GOT3 (cell line): Measurements from ENCODE around the gene METTL27.
A peak's percentile ranks its signal among the peaks of the same experiment; 100 is the strongest.
"Not testable (repeated sequence)": the region's sequence is repeated elsewhere in the genome, so short reads cannot be mapped to it uniquely, and the experiment has no call there.

Source experiments
- DNase-seq: peaks from one replicate; lab custom pipeline; 2025; ENCODE audit warnings: mixed read lengths; lab: John Stamatoyannopoulos, UW

METTL27 gene, protein sequence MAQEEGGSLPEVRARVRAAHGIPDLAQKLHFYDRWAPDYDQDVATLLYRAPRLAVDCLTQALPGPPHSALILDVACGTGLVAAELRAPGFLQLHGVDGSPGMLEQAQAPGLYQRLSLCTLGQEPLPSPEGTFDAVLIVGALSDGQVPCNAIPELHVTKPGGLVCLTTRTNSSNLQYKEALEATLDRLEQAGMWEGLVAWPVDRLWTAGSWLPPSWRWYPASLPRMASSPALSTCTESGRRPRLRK

DNA sequence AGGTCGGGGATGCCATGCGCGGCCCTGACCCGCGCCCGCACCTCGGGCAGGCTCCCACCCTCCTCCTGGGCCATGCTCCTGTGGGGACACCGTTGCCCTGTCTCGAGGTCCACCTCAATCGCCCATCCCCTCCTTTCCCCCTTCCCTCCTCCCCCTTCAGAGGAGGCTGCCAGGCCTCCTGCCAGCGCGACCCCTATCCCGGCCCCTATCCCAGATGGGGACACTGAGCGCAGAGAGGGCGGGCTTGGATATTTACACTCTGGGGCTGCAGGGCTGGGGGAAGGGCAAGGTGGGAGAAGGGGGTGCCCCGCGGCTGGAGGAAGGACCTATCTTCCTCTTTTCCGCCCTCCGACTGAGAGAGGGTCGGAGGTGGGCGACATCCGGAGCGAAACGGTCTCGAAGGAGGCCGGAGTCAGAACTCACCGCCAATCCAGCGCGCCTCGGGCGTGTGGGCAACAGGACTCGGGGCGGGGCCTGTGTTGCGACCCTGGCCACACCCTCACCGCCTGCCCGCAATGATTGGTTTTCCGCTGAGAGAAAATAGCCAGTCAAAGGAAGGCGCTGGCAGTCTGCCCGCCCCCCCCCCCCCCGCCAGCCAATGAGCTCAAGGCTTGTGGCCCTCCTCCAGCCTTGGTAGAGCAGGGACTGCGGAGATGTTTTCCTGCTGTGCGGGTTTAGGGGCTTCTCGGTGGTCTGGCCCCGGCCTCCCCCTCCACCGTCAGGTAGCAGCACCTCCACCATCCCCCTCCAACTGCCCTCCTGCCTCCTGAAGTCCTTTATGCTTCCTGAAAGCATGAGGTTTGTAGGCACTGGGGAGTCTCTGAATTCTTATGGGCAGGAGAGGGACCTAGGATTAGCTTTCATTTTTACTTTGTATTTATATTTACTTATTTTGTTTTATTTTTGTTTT is at the start of gene METTL27:
TSS of gene METTL27 (minus strand) at position 450 of the 910 bp plus-strand sequence. CDS start at position 74, 376 bp downstream.
- DNase-seq: peak; percentile 72

DNA sequence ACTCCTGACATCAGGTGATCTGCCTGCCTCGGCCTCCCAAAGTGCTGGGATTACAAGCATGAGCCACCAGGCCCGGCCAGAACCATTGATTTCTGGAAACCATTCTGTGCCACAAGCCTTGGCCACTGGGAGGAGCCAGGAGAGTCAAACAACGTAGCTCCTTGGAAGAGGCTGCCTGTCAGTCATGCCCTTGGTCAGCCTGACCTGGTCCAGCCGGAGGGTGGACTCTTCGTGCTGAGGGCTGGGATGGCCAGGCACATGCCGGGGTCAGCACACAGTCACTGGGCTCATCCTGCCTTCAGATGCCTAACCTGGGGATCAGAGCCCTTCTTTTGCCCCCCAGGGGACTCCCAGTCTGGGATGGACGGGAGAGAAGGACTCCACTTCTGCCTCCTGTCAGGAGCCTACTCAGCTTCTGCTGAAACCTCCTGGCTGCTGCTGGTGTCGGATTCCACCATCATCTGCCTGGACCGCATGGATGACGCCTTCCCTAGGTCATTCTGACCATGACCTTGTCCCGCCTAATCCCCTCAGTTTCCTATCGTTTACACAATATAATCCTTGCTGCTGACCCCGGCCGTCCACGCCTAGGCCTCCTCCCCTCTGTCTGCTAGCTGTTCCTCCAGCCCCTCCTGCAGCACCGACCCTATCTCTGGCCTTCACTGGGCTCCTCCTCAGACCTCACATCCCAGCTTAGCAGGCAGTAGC is 49.0 kb upstream of the METTL27 start:
- DNase-seq: no peak

DNA sequence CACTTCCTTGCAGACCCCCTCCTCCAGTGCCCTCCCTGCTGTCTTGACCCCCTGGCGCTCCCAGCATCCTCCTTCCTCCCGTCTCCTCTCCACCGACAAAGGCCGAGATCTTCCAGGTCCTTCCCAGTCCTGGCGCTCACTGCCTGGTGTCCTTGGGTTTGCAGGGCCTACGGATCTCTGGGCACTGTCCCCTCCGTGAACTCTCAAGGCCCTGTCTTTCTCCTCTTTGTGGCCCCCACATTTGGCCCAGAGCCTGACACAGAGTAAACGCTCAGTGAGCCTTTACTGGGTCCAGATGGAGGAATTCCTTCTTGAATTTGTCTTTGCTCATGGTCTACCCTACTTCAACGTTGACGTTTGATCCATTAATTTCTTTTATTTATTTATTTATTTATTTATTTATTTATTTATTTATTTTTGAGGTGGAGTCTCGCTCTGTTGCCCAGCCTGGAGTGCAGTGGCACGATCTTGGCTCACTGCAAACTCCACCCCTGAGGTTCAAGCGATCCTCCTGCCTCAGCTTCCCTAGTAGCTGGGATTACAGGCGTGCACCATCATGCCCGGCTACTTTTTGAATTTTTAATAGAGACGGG is 48.3 kb upstream of the METTL27 start:
- no peak for DNase-seq

DNA sequence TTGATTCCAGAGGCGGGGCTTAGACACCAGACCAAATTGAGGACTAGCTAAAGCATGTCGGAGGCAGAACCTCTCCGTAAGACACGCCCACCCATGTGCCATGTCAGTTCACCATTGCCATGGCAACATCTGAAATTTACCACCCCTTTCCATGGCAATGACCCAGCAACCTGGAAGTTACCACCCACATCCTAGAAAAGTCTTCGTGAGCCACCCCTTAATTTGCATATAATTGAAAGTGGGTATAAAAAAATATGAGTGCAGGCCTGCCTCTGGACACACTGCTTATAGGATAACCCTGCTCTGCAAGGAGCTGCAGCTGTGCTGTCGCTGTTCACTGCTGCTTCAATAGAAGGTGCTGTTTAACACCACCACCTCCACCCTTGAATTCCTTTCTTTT is 46.6 kb upstream of the METTL27 start:
- DNase-seq: no peak

DNA sequence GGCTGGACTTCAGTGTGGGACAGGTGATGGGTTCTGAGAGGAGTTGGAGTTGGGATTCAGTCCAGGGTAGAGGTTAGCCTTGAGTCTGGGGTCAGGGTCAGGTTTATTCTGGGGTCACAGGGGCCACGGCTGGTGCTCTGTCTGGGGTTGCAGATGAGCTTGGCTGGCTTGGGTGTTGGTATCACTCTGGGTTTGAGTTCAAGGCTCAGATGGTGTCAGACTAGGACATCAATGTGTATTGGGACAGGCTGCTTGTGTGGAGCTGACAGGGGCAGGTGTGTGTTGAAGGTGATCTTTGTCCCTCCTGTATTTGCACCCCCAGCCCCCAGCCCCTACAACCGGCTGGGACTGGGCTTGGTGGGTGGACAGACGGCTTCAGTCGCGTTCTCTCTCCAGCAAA is 45.4 kb upstream of the METTL27 start:
- DNase-seq: no peak

DNA sequence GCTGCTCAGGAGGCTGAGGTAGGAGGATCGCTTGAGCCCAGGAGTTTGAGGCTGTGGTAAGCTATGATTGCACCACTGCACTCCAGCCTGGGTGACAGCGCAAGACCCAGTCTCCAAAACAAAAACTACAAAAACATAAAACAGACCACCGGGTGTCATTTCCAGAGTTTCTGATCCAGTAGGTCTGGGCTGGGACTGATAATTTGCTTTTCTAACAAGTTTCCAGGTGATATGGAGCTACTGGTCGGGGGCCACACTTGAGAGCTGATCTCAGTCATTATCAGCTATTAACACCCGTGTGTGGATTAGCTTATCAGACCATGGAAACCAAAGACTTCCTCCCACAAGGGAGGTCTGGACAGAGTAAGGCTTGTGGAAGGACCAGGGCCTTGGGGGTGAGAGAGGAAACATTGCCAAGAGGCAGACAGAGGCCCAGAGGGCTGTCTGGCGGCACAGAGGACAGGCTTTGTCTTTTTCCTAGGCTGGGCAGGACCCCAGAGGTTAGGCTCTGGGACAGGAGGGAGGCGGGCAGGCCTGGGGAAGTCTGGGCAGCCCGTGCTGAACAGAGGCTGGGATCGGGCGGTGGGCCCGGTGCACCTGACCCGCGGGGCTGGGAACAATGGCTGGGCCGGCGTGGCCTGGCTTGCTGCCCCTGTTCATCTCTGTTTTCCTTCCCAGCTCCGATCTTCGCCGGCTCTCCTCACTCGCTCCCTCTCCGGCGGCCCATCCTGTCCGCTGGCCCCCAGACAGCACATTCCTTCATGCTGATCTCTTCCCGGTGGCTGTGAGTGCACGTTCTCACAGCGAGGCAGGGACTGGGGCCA is 43.9 kb upstream of the METTL27 start:
- no peak for DNase-seq

DNA sequence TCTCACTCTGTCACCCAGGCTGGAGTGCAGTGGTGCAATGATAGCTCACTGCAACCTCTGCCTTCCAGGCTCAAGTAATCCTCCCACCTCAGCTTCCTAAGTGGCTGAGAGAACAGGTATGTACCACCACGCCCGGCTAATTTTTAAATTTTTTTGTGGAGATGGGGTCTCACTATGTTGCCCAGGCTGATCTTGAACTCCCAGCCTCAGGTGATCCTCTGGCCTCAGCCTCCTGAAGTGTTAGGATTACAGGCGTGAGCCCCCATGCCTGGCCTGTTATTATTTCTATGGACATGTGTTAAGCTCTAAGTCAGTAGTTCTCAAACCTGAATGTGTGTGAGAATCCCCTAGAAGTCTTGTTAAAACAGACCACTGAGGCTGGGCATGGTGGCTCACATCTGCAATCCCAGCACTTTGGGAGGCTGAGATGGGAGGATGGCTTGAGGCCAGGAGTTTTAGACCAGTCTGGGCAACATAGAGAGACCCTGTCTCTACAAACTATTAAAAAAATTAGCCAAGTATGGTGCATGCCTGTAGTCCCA is 43.2 kb upstream of the METTL27 start:
- DNase-seq: no peak

DNA sequence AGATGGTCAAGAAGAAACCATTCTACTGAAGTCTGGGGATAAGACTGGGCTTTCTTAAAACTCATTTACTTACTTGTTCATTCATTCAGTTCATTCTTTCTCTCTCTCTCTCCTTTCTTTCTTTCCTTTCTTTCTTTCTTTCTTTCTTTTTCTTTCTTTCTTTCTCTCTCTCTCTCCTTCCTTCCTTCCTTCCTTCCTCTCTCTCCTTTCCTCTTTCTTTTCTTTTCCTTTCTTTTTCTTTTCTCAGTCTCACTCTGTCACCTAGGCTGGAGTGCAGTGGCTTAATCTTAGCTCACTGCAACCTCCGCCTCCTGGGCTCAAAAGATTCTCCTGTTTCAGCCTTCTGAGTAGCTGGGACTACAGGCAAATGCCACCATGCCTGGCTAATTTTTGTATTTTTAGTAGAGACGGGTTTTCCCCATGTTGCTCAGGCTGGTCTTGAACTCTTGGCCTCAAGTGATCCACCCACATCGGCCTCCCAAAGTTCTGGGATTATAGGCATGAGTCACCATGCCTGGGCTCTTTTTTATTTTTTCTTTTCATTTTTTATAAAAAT is 42.6 kb upstream of the METTL27 start:
- not testable (repeated sequence) for DNase-seq

DNA sequence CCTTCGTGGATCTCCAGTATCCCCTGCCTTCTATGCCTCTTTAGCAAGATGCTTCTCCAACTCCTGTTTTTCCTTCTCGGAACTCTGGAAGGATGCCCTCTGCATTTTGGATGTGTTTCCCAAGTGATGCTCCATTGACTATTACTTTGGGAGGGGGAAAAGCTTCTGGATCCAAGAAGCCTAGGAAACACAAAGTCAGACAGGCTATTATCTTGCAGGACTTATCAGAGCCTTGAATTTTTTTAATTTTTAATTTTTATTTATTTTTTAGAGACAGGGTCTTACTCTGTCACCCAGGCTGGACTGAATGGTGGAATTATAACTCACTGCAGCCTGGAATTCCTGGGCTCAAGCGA is 39.7 kb upstream of the METTL27 start:
- no peak for DNase-seq

DNA sequence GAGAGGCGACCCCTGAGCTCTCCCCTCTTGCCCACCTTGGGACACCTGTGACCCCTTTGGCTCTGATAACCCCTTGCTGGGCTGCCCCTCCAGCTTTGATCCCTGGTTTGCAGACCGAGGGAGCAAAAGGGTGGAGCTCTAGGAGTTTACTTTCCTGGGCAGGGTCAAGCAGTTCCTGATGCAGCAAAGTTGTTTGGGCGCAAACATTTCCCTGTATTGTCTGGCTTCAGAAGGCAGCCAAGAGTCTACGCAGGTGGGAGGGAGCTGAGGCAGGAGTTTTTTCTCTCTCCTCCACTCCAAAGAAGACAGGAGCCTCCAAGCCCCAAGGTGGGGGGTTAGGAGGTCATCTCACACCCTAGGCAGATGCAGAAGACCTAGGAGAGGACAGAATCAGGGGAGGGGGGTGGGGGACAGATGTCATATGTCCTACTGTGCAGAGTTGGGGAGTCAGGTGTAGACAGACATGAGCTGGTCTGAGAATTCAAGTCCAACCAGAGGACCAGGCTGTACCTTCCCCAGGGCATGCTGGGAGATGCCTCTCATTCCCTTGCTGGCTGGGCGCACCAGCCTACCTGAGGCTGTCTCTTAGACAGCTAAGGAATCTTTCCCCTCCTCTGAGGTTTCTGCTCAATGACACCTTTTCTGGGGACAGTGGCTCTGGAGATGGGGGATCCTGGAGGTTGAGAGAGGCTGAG is 39.2 kb upstream of the METTL27 start:
- no peak for DNase-seq

DNA sequence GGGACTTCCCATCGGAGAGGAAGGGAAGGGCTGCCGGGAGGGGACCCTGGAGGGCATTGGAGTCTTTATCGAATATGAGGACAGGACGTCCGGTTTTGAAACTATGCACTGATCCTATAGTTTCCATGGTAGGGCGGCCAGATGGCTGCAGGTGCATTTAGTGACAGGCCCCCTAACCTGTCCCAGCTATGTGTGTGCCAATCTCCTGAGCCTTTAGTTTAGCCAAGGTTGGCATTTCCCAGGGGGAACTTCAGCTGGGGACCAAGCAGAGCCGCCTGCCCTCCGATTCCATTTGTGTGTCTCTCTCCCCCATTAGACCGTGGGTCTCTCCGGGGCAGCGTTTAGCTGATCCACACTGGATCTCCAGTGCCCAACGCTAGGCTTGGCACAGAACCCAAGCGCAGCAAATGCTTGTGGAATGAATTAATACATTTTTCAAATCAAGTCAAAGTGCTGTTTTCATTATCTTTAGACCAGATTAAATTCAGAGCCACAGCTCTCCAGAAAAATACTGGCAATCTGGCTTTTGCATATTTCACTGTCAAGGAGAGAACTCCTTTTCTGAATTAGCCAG is 38.5 kb upstream of the METTL27 start:
- no peak for DNase-seq

DNA sequence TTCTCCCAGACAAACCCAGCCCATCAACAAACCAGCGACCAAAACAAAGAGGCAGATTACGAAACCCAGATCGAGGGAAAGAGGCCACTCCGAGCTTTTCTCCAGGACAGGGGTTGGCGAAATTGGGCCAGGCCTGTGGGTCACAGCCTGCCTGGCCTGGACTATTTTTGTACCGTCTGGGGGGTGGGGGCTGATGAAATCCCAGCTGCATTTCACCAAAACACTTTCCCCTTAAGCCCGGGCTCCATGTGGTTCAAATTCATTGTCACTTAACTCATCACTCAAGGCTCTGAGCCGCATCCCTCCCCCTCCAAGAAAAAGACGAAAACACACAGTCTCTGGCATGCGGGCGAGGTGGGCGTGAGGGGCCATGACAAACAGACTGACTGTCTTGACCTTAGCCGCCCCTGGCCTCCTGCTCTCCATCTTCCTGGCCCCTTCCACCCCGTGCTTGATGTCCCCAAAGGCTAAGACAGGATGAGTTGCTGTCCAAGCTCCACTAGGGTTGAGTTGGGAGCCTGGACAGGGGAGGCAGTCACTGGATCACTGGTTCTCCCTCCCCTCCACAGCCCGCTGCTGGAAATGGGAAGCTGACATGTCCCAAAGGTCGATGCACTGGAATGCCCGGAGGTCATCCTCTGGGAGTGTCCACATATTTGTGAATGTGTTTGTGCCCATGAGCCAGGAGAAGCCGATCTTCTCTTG is 37.8 kb upstream of the METTL27 start:
- no peak for DNase-seq

DNA sequence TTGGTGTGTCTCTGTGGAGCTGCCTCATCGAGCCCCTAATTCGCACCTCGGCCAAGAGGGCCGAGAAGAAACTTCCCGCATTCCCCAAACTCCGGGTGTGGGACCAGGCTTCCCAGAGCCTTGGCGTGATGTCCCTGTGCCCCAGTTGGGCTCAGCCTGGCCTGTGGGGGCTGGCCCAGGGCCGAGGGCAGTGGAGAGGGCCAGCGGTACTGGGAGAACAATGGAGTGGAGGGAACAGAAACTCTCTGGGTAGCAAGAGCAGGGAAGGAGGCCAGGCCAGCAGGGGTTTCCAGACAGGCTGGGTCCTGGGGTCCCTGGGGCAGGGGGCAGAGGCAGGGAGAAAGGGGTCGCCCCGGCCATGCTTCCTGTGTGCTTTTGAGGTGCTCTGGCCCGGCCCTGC is 34.7 kb upstream of the METTL27 start:
- no peak for DNase-seq

DNA sequence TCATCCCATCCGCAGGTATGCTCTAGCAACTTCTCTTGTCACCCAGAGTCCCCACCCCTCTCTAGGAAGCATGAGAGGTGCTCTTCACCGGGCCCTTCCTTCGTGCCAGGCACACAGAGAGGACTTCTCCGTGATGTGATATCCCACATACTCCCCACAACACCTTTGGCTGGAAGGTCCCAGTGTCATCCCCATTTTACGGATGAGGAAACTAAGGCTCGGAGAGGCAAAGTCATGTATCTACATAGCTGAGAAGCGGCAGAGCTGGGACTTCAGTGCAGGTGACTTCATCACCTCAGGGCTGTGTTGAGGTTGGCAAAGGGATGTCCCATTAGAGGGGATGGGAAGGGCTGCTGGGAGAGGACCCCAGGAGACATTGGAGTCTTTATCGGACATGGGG is 34.0 kb upstream of the METTL27 start:
- no peak for DNase-seq

DNA sequence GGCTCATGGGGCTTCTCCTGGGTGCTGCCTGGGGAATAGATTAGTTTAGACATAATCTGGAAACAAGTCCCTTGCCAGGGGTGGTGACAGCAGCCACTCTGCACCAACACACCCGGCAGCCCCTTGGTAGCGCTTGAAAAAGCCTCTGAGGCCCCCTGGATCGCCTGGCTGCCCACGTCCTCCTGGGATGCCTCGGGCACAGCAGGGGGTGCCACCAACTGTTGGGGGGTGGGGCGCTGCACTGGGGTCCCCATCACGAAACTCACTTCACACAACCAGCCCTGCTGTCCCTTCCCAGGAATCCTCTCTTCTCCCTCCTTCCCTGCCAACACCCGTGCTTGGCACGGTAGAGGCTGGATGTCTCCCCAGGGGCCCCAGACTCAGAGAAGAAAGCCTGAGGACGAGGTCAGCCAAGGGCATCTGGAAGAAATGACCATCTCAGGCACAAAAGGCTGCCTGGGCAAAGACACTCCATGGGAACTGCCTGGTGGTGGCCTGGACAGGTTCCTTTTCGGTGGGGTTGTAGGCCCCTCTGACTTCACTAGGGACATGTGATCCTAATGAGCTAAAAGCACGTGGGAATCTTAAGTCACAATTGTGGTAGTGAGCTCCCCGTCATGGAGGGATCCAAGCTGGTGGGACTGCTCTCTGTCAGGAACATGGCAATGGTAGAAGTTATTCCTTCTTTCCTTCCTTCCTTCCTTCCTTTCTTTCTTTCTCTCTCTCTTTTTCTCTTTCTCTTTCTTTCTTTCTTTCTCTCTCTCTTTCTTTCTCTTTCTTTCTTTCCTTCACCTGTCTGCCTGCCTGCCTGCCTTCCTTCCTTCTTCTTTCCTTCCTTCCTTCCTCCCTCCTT is 30.0 kb upstream of the METTL27 start:
- DNase-seq: no peak

DNA sequence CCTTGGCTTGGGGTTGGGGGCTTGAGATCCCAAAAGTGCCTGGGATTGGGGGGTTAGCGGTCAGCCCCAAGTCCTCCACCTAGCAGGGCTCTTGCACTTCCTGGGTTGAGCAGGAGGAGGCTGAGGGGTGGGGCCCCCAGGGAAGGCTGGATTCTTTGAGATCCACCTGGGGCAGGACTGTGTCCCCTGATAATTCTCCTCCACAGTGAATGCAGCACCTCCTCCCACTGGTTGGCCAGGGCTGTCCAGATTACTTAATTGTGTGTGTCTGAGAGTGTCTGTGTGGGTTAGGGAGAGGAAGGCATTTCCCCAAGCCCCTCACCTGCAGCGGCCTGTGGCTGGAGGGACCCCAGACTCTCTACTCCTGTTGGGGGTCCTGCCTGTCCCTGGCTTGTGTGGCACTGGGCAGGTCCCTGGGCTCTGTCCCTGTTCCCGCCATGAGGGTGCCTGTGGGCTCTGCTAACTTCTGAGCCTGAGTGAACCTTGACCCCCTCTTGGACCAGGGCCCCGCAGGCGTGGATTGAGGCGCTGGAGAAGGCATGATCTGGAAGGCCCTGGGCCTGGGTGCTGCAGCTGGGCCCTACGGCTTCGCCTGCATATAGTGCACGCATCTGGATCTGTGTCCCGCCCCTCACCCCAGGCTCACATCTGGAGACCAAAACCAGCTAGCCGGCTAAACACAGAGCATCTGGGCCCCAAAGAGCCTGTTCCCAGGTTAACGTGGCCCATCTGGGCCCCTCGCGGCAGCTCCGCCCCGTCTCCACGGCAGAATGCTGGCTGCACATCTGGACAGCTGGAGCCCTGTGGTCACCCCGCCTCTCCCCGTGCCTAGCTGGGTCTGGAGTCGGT is 29.1 kb upstream of the METTL27 start:
- DNase-seq: no peak

DNA sequence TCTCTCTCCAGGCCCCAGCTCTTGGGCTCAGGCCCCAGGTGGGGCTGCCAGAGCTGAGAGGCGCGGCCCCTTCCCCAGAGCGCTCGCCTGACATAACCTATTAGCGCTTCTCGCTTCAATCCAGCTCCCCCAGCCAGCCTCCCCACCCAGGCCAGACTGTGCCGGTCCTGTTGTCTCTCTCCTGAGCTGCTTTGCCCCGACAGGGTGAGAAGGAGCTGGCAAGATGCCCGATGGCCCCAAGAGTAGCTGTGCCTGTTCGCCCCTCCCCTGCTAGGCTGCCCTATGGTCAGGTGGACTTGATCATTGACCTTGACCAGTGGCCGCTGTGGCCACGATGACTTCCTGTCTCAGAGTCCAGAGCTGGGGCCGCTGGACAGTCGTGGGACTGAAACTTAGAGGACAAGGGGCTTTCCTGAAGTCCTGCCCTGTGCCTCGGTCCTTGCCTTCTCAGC is 27.8 kb upstream of the METTL27 start:
- DNase-seq: no peak
